Measurements from ENCODE around the gene AP3S2. TPM values are rescaled to one million over a fixed set of nuclear protein-coding genes. Genes with fewer than 3 reads are reported as not detected.

Gene AP3S2
- total and polyA plus RNA-seq, 2 donors (not counting 1 experiment from before 2014, with no cell fraction given) = 11.3 to 32.3 TPM

DNA sequence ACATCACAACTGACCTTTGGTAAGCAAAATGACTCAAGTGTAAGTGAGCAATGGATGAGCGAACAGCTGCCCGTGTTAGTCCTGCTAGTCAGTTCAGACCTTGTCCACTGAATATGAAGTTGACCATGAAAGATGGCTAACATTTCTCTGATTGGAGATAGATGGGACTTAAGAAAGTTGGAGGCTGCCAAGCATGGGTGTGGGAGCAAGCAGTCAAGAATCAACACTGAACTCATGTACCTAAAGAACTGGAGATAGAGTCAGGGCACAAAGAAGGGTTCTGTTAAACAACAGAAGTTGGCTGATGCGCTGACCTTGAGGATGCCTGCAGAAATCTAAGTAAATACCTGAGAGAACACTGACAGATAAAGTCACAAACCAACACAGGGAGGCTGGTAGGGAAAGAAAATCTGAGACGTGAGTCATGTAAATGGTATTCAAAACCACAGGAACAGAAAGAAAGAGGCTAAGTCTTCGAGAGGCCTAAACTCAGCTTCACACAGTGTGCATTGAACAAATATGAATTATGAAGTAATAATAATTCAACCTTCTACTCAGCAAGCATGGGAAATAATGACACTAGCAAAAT, 48.4 kb downstream of the AP3S2 start:
- intact Hi-C loops (cut with micrococcal nuclease) = no loop called here
- DNase-seq (no peak), ATAC-seq (ENCODE audit: low read depth) (no peak)
- H3K27me3 Mint-ChIP-seq = no peaks in the 10 kb centered on the region
- no peak overlapping the region for H3K27ac Mint-ChIP-seq
- CTCF ChIA-PET = no interaction called here
- TF ChIP-seq, protein P1, sequence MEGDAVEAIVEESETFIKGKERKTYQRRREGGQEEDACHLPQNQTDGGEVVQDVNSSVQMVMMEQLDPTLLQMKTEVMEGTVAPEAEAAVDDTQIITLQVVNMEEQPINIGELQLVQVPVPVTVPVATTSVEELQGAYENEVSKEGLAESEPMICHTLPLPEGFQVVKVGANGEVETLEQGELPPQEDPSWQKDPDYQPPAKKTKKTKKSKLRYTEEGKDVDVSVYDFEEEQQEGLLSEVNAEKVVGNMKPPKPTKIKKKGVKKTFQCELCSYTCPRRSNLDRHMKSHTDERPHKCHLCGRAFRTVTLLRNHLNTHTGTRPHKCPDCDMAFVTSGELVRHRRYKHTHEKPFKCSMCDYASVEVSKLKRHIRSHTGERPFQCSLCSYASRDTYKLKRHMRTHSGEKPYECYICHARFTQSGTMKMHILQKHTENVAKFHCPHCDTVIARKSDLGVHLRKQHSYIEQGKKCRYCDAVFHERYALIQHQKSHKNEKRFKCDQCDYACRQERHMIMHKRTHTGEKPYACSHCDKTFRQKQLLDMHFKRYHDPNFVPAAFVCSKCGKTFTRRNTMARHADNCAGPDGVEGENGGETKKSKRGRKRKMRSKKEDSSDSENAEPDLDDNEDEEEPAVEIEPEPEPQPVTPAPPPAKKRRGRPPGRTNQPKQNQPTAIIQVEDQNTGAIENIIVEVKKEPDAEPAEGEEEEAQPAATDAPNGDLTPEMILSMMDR (IDR thresholded peaks at IDR 0.05) = no peak
- TF ChIP-seq EZH2 (IDR thresholded peaks at IDR 0.05; ENCODE audit: borderline replicate concordance, insufficient read depth, low read depth, low read length, poor library complexity, severe bottlenecking) = no peak
- Histone ChIP-seq H4K20me1 (ENCODE audit: control insufficient read depth, insufficient read depth, low read length, poor library complexity, severe bottlenecking) (no peaks in the 10 kb centered on the region), H3K79me2 (ENCODE audit: control insufficient read depth, insufficient read depth, low read length) (no peaks in the 10 kb centered on the region), H3K9me3 (ENCODE audit: control extremely low read depth in 1 of 3, control insufficient read depth in 2 of 3, insufficient read depth in 1 of 3, low read length in 2 of 3) (no peaks in the 10 kb centered on the region), H3K27me3 (replicated peaks in 1 of 4; ENCODE audit: control extremely low read depth in 1 of 4, control insufficient read depth in 3 of 4, insufficient read depth in 4 of 4, low read length in 3 of 4) (no peaks in the 10 kb centered on the region), H3K4me2 (replicated peaks; ENCODE audit: low read depth, low read length, poor library complexity, severe bottlenecking) (no peak overlapping the region), H2AFZ (ENCODE audit: insufficient read depth, low read depth, low read length, poor library complexity, severe bottlenecking) (no peak overlapping the region), H3K4me1 (ENCODE audit: control insufficient read depth in 2 of 2, insufficient read depth in 2 of 2, low read length in 2 of 2) (peaks cover 0 to 10% of the 10 kb centered on the region in 2 donors), H3K36me3 (replicated peaks in 1 of 2; ENCODE audit: control extremely low read depth in 1 of 2, control insufficient read depth in 1 of 2, extremely low read depth in 1 of 2, insufficient read depth in 2 of 2, low read length in 1 of 2) (peaks cover 0 to 12% of the 10 kb centered on the region in 2 experiments), H3K27ac (ENCODE audit: low read length in 2 of 2) (no peak overlapping the region), H3K4me3 (ENCODE audit: control extremely low read depth in 1 of 5, extremely low read depth in 1 of 5, insufficient read depth in 1 of 5, low read depth in 2 of 5, low read length in 4 of 5) (no peak overlapping the region), H3K9ac (ENCODE audit: low read length) (no peak overlapping the region)
- no peaks in the 10 kb centered on the region for H3K9me3 Mint-ChIP-seq (ENCODE audit: insufficient read depth)
- H3K4me1 Mint-ChIP-seq = peaks cover 13% of the 10 kb centered on the region
- POLR2A ChIA-PET = no interaction called here
- no peak overlapping the region for H3K4me3 Mint-ChIP-seq
- 93% methylated on average over 2 of the region's 5 CpGs for WGBS (ENCODE audit: insufficient coverage)

DNA sequence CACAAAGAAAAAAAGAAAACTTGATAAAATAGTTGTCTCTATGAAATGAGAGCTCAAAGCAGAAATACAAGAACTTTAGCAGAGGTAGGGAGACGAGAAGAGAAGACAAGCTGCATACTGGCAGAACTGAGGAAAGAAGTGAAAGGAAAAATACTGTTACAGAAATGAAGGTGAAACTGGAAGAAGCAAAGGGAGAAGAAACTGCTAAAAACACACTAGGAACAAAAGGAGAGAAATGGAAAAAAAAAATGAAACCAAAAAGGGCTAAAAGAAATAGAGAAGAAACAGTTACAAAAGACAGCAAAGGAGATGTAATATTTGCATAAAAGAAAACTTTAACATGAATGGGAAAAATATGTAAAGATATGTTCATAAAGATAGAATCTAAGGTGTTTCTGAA, 51.8 kb downstream of the AP3S2 start:
- intact Hi-C loops (cut with micrococcal nuclease) = no loop called here
- TF ChIP-seq, protein P1 (IDR thresholded peaks at IDR 0.05) = no peak
- TF ChIP-seq EZH2 (IDR thresholded peaks at IDR 0.05; ENCODE audit: borderline replicate concordance, insufficient read depth, low read depth, low read length, poor library complexity, severe bottlenecking) = no peak
- H3K4me3 ChIP-seq (ENCODE audit: control extremely low read depth in 1 of 5, extremely low read depth in 1 of 5, insufficient read depth in 1 of 5, low read depth in 2 of 5, low read length in 4 of 5) = no peak overlapping the region
- no peaks in the 10 kb centered on the region for H3K79me2 ChIP-seq (ENCODE audit: control insufficient read depth, insufficient read depth, low read length)
- no peaks in the 10 kb centered on the region for H4K20me1 ChIP-seq (ENCODE audit: control insufficient read depth, insufficient read depth, low read length, poor library complexity, severe bottlenecking)
- H3K4me1 Mint-ChIP-seq = peaks cover 9% of the 10 kb centered on the region
- no peak overlapping the region for H3K27ac ChIP-seq (ENCODE audit: low read length in 2 of 2)
- ATAC-seq (ENCODE audit: low read depth) (no peak), DNase-seq (no peak)
- no peak overlapping the region for H2AFZ ChIP-seq (ENCODE audit: insufficient read depth, low read depth, low read length, poor library complexity, severe bottlenecking)
- WGBS (ENCODE audit: insufficient coverage) = no CpG with 5 or more reads among the region's 1 CpG
- H3K9ac ChIP-seq (ENCODE audit: low read length) = no peak overlapping the region
- H3K9me3 Mint-ChIP-seq (ENCODE audit: insufficient read depth) = no peaks in the 10 kb centered on the region
- H3K27ac Mint-ChIP-seq = no peak overlapping the region
- ChIA-PET POLR2A (no interaction called here), CTCF (no interaction called here)
- H3K27me3 ChIP-seq (replicated peaks in 1 of 4; ENCODE audit: control extremely low read depth in 1 of 4, control insufficient read depth in 3 of 4, insufficient read depth in 4 of 4, low read length in 3 of 4) = no peaks in the 10 kb centered on the region
- H3K36me3 ChIP-seq (replicated peaks in 1 of 2; ENCODE audit: control extremely low read depth in 1 of 2, control insufficient read depth in 1 of 2, extremely low read depth in 1 of 2, insufficient read depth in 2 of 2, low read length in 1 of 2) = peaks cover 0 to 24% of the 10 kb centered on the region in 2 experiments
- H3K4me1 ChIP-seq (ENCODE audit: control insufficient read depth in 2 of 2, insufficient read depth in 2 of 2, low read length in 2 of 2) = peaks cover 0 to 5% of the 10 kb centered on the region in 2 donors
- no peaks in the 10 kb centered on the region for H3K27me3 Mint-ChIP-seq
- no peak overlapping the region for H3K4me3 Mint-ChIP-seq
- no peak overlapping the region for H3K4me2 ChIP-seq (replicated peaks; ENCODE audit: low read depth, low read length, poor library complexity, severe bottlenecking)
- no peaks in the 10 kb centered on the region for H3K9me3 ChIP-seq (ENCODE audit: control extremely low read depth in 1 of 3, control insufficient read depth in 2 of 3, insufficient read depth in 1 of 3, low read length in 2 of 3)

Data from B cell (primary cell).